Hypothalamus (tissue), 51 donors: ENCODE measurements around the gene PCSK6.

Source experiments
- DNase-seq, 51 donors: peaks; one replicate each; lab custom pipeline; 2025; lab: John Stamatoyannopoulos, UW

Gene PCSK6

DNA sequence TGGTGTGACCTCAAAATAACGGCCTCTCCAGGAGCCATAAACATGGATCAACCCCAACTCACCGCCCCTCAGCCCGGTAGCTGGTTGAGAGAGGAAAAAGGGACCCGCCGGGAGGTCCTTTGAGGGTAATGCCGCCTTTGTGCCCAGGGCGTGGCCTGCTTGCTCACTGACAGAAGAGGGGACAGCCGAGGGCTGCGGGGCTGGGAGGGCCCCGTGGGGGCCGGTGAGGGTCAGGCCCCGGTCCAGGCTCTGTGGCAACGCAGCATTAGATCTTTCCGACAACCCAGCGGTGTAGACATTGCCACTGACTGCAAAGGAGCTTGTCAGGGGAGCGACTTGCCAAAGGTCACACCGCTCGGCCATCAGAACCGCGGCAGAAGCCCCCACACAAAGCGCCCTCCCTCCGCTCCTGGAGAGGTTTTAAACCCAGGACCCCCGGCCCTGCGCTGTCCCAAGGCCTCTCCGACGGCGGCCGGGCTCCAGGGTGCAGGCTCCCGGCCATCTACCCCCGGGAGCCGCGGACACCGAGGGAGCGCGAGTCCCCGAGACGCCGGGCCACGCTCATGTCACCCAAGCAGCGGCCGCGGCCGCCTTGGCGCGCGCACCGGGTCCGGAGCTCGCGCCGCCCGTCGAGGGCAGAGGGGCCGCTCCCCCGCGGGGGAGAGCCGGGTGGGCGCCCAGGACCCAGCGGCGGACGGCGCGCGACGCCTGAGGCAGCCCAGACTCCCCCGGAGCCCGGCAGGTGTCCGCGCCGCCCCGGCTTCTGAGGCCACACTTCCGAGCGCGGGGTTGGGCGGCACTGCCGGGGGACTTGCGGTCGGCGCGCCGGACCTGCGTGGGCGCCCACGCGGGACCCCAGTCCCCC is 975 bp downstream of the PCSK6 start:
- peak in 1 of 51 donors; percentile 18 for DNase-seq

GRCh38 chr15:101486696-101487459 is 2.6 kb downstream of the PCSK6 start:
- peak in 1 of 51 donors; percentile 68 for DNase-seq

- no peak for DNase-seq
Measured at GRCh38 chr15:101483462-101483861, 6.0 kb downstream of the PCSK6 start.

DNA sequence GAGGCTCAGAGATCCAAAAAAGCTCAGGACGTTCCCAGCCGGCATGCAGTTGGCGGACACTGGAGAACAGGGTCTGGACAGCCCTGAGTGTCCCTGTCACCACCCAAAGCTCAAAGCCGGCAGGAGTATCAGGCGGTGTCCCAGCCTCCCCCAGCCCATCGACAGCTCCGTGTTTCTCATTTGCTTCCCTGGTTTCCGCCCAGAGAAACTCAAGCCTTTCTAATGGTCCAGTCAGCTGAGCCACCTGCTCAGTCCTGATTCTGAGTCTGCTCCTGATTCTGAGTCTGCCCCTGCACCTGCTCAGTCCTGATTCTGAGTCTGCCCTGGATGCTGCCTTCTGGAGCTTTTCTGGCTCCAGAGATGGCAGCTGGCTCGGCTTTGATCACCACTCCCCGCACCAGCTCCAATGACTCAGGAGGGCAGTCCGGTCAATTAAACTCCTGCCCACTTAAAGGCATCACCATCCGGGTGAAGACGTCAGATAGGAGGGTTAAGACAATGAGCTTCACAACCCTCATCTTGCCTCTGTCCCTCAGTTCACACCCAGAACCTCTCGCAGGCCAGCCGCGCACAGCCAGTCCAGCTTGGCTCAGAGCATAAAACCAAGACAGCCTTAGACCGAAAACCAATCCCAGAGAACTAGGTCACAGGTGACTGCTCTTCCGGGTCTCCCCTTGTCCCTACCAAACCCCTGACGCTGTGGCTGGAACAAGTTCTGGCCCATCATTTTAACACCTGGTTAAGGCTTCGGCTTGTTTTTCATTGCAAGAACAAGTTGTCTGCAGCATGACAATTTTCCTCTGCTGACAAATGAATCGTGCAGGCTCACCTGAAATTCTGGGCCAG is 6.8 kb downstream of the PCSK6 start:
- no peak for DNase-seq

- no peak for DNase-seq
Measured at GRCh38 chr15:101481917-101482525, 7.5 kb downstream of the PCSK6 start.

DNA sequence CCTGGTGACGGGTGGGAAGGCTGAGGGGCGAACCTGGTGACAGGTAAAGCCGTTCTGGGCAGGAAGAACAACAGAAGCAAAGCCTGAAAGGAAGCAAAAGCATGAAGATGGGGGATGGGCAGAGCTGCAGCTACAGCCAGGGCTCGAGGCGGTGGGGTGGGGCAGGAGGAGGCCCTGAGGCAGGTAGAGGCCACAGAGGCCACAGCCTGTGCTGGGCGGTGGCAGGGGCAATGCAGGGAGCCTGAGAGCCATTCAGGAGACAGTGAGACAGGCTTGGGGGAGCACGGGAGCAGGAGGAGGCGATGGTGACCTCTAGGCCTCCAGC is 8.2 kb downstream of the PCSK6 start:
- no peak for DNase-seq

- DNase-seq: no peak
Measured at GRCh38 chr15:101480613-101481380, 8.7 kb downstream of the PCSK6 start.

DNA sequence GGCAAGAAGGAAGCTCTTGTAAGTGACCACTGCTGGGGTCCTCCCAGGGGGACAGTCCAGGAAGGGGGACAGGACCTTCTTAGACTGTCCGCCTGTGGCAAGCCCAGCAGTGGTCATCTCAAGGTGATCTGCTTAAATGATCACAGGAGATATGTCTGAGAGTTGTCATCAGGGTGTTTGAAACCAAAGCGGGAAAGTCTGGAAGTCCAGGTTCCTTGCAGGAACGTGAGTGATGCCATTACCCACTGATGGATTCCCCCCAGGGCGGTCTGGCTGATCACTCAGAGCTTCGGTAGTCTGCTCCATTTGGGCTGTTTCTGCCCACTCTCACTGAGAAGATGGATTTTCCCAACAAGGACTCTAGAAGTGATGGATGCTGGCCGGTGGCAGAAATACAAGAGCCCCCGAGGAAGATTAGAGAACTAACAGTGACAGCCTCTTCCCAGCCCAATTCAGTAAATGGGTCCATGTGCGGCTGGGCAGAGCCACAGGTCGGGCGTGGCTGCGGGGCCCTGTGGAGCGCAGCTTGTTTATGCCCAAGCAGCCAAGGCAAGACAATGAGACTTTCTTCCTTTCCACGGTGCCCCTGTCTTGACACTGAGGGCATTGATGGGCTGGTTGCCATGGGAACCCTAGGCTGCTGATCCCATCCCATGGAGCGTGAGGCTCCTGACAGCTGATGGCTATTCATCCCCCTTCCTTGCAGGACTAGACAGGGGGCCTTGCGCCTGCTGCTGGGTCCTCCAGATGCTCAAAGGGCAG is 9.5 kb downstream of the PCSK6 start:
- peak in 39 of 51 donors; percentile 32 to 91 (median 74) for DNase-seq

DNA sequence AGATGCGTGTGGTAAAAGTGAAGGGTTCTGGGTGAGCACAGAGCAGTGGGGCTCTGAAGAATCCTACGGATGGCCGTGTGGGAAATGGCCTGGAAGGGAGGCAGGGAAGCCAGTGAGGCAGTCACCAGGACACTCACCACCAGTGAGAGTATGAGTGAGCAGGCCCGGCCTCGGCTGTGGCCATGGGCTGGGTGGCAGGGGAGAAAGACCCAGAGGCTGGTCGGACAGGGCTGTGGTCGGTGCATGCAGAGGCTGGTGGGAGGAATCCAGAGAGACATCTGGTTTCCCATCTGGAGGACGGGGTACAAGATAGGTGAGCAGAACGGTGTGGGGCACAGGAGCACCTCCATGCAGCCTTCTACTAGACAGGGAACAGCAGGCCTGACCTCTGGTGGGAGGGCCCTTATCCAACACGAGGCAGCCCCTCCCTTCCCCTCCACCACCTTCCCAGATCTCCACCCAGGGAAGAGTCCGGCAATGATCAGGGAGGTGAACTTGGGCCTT is 10.1 kb downstream of the PCSK6 start:
- DNase-seq: no peak

DNA sequence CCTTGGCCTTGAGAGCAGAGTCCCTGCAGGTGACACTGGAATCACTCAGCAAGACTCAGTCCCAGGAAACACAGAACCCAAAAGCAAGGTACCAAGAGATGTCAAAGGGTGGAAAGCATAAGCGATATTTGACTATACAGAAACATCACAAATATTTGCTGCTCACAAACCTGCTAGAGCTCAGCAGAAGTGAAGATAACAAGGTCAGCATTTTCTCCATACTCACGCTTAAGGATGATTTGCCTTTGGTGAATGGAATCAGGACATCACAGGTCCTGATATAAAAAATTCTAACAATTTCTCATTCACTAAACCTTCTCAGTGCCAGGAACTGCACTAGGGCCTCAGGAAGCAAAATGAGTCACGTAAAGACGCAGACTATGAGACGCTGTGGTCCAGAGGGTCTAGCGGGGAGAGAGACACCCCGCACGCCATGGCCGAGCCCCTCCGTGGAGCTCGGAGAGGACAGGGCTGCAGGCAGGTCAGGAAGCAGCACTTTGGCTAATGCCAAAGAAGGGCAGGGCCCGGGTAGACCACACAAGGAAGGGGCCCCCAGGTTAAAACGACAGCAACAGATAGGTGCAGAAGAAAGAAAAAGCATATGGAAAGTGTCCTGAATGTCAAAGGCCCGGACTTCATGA is 10.7 kb downstream of the PCSK6 start:
- no peak for DNase-seq

DNA sequence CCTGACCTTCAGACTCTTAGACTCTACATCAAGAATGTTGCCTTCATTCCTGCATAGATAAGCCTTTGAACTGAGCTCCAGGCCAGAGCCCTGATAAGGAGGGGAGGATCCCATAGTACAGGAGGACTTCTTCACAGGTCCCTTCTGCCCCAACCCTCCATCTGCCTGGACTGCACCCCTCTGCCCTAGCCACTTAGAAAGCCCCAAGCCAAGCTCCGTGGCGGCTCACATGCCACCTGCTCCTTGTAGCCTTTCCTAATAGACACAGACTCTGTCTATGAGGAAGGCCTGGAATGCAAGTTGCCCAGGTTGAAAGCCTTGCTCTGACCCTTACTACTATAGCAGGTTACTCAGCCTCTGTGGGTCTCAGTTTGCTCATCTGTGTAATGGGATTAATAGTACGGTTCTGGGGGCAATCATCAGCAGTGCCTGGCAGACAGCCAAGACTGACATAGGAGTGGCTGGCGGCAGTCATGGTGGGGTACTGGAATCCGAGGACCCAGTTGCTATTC is 11.6 kb downstream of the PCSK6 start:
- DNase-seq: no peak

DNA sequence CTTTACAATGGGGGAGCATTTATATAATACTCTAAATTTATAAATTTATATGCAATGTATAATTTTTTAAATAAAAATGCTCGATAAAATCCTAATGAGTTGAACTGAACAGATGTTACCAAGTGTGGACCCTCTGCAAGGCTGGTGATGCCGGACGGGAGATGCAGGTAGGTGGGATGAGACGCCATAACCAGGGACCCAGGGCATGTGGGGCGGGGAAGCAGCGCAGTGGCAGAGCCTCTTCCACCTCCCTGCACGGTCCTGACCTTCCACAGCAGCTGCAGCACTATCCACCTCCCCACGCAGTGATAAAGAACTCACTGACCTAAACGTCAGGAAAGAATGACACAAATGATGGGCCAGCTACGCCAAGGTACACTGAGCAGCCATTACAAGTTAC is 12.8 kb downstream of the PCSK6 start:
- no peak for DNase-seq

DNA sequence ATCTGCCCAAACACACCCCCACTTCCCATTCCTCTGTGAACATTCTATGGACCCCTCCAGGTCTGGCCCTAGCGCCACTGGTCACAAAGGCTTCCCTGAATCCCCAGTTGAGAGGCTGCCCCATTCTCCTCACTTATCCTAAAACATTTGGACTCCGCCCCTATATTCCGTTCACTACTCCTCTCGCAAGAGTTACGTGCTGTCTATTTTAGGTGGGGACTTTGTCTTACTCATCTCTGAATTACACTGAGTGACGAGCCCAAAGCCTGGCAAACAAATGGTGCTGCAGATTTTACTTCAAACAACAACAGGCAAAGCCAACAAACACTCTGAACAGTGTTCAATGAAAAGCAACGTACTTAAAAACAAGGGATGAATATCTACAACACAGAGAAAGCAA is 14.5 kb downstream of the PCSK6 start:
- DNase-seq: no peak

- DNase-seq: no peak
Measured at GRCh38 chr15:101474233-101474632, 15.3 kb downstream of the PCSK6 start.

- DNase-seq: no peak
Measured at GRCh38 chr15:101472033-101472432, 17.5 kb downstream of the PCSK6 start.

- peak in 3 of 51 donors; percentile 23 to 26 (median 25) for DNase-seq
Measured at GRCh38 chr15:101470548-101471239, 18.8 kb downstream of the PCSK6 start.

- peak in 8 of 51 donors; percentile 23 to 44 (median 28) for DNase-seq
Measured at GRCh38 chr15:101469520-101470288, 19.8 kb downstream of the PCSK6 start.
